ENCODE measurements around the gene FAM135A. TPM values are rescaled to one million over a fixed set of nuclear protein-coding genes. Genes with fewer than 3 reads are reported as not detected.

The FAM135A gene
- total and polyA plus RNA-seq, 11 donors = 6.0 to 14.9 (median 12.0) TPM

- DNase-seq = no peak
- TF ChIP-seq POLR2A (IDR thresholded peaks at IDR 0.05) (no peak), CTCF (IDR thresholded peaks at IDR 0.05) (no peak)
These were observed 42.8 kb upstream of the FAM135A start for GRCh38 chr6:70370496-70370895.

GRCh38 chr6:70371454-70372105 is 41.7 kb upstream of the FAM135A start:
- H3K36me3 ChIP-seq = no peaks in the 10 kb centered on the region
- H3K27ac ChIP-seq = no peak overlapping the region
- H3K9me3 ChIP-seq = no peaks in the 10 kb centered on the region
- intact Hi-C loops (cut with DNase I) = loop anchor here in 5 of 10 donors (2.0 to 10.0 kb wide), 6 partner anchors 59 to 643 kb away; no protein-coding TSS in a partner anchor
- WGBS, 4 donors = 6 to 13% (median 10%) methylated on average over 1 of the region's 1 CpG
- no peaks in the 10 kb centered on the region for H3K4me1 ChIP-seq
- TF ChIP-seq POLR2A (IDR thresholded peaks at IDR 0.05) (no peak), CTCF (IDR thresholded peaks at IDR 0.05) (peak; percentile 49 to 86 (median 62))
- ATAC-seq (no peak), DNase-seq (no peak)
- H3K4me3 ChIP-seq = no peak overlapping the region
- no peaks in the 10 kb centered on the region for H3K27me3 ChIP-seq

More at GRCh38 chr6:70370496-70370895, 42.8 kb upstream of the FAM135A start:
- no peak overlapping the region for H3K27ac ChIP-seq
- intact Hi-C loops (cut with DNase I) = loop anchor here in 5 of 10 donors (2.0 to 10.0 kb wide), 6 partner anchors 58 to 644 kb away; no protein-coding TSS in a partner anchor
- ATAC-seq = no peak
- WGBS, 4 donors = 84 to 92% (median 86%) methylated on average over 4 of the region's 4 CpGs
- no peaks in the 10 kb centered on the region for H3K4me1 ChIP-seq
- H3K36me3 ChIP-seq = no peaks in the 10 kb centered on the region
- no peak overlapping the region for H3K4me3 ChIP-seq
- H3K9me3 ChIP-seq = no peaks in the 10 kb centered on the region
- H3K27me3 ChIP-seq = no peaks in the 10 kb centered on the region

- intact Hi-C loops (cut with DNase I) = loop anchor here in 3 of 10 donors (5.0 to 10.0 kb wide), 3 partner anchors 150 to 640 kb away; no protein-coding TSS in a partner anchor
- no peak for TF ChIP-seq POLR2A (IDR thresholded peaks at IDR 0.05)
- no peak for TF ChIP-seq CTCF (IDR thresholded peaks at IDR 0.05)
- Histone ChIP-seq H3K36me3 (no peaks in the 10 kb centered on the region), H3K4me3 (no peak overlapping the region), H3K27ac (no peak overlapping the region), H3K4me1 (no peaks in the 10 kb centered on the region), H3K27me3 (no peaks in the 10 kb centered on the region), H3K9me3 (no peaks in the 10 kb centered on the region)
- ATAC-seq (no peak), DNase-seq (no peak)
- WGBS, 4 donors = 58 to 73% (median 64%) methylated on average over 3 of the region's 3 CpGs
These were observed 38.1 kb upstream of the FAM135A start for GRCh38 chr6:70375166-70375565.

GRCh38 chr6:70375882-70376281 is 37.4 kb upstream of the FAM135A start:
- no peaks in the 10 kb centered on the region for H3K27me3 ChIP-seq
- 79 to 87% (median 85%) methylated on average over 10 of the region's 10 CpGs for WGBS, 4 donors
- no peak overlapping the region for H3K4me3 ChIP-seq
- no peak for DNase-seq
- intact Hi-C loops (cut with DNase I) = loop anchor here in 3 of 10 donors (5.0 to 10.0 kb wide), 3 partner anchors 151 to 639 kb away; no protein-coding TSS in a partner anchor
- ATAC-seq = no peak
- no peaks in the 10 kb centered on the region for H3K4me1 ChIP-seq
- H3K36me3 ChIP-seq = no peaks in the 10 kb centered on the region
- H3K9me3 ChIP-seq = no peaks in the 10 kb centered on the region
- TF ChIP-seq POLR2A (IDR thresholded peaks at IDR 0.05) = no peak
- TF ChIP-seq CTCF (IDR thresholded peaks at IDR 0.05) = peak in 1 of 12 donors; percentile 9
- no peak overlapping the region for H3K27ac ChIP-seq
